ENCODE results near the gene HIP1R. TPM values are rescaled to one million over a fixed set of nuclear protein-coding genes. Genes with fewer than 3 reads are reported as not detected.

The HIP1R gene, protein sequence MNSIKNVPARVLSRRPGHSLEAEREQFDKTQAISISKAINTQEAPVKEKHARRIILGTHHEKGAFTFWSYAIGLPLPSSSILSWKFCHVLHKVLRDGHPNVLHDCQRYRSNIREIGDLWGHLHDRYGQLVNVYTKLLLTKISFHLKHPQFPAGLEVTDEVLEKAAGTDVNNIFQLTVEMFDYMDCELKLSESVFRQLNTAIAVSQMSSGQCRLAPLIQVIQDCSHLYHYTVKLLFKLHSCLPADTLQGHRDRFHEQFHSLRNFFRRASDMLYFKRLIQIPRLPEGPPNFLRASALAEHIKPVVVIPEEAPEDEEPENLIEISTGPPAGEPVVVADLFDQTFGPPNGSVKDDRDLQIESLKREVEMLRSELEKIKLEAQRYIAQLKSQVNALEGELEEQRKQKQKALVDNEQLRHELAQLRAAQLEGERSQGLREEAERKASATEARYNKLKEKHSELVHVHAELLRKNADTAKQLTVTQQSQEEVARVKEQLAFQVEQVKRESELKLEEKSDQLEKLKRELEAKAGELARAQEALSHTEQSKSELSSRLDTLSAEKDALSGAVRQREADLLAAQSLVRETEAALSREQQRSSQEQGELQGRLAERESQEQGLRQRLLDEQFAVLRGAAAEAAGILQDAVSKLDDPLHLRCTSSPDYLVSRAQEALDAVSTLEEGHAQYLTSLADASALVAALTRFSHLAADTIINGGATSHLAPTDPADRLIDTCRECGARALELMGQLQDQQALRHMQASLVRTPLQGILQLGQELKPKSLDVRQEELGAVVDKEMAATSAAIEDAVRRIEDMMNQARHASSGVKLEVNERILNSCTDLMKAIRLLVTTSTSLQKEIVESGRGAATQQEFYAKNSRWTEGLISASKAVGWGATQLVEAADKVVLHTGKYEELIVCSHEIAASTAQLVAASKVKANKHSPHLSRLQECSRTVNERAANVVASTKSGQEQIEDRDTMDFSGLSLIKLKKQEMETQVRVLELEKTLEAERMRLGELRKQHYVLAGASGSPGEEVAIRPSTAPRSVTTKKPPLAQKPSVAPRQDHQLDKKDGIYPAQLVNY
- 61.1 and 68.8 TPM in 2 replicates for total RNA-seq
- long read RNA-seq, full-length matches to known transcripts, result 3 of 9 reads
- long read RNA-seq, partial matches to known transcripts, result 4 of 9 reads
- long read RNA-seq, other reads (novel, unspliced or antisense), result 2 of 9 reads

DNA sequence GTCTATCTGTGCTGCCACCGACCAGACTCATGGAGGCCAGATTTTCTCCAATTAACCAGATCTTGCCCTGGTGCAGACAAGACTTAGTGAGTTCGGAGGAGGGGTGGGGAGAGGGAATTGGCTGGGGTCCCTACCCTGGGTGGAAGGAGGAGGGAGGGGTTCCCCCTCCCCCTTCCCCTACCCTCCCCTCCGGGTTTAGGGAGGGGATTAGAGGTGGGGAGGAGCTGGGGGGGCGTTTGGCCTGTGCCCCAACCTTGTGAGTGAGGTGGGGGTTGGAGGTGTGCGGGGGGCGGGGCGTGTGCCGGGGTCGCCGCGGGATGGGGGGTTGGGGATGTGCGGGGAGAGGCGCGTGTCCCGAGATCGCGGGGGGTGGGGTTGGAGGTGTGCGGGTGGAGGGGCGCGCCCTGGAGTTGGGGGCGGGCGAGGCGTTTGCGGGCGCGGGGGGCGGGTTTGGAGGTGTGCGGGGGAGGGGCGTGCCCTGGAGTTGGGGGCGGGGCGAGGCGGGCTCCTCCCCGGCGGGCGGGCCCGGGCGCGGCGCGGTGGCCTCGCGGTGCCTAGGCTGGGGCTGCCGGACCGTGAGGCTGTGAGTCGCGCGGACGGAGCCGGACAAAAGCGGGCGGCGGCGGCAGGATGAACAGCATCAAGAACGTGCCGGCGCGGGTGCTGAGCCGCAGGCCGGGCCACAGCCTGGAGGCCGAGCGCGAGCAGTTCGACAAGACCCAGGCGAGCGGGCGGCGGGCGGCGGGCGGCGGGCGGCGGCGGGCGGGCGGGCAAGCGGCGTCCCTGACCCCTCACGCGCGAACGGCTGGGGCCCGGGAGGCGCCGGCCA, at the start of gene HIP1R:
TSS of gene HIP1R (plus strand) at position 537 of the 829 bp plus-strand sequence. CDS start at position 631, 94 bp downstream.
- Mint-ChIP-seq H3K9me3 (ENCODE audit: low read depth) (no peaks in the 10 kb centered on the region), H3K4me1 (ENCODE audit: low read depth) (peaks cover 31% of the 10 kb centered on the region), H3K36me3 (ENCODE audit: insufficient read depth) (no peaks in the 10 kb centered on the region), H3K27ac (peak within 1 kb of the TSS; percentile 93), H3K27me3 (no peaks in the 10 kb centered on the region), H3K4me3 (ENCODE audit: low read depth) (peak within 1 kb of the TSS; percentile 83)
- TF ChIP-seq, protein P1, sequence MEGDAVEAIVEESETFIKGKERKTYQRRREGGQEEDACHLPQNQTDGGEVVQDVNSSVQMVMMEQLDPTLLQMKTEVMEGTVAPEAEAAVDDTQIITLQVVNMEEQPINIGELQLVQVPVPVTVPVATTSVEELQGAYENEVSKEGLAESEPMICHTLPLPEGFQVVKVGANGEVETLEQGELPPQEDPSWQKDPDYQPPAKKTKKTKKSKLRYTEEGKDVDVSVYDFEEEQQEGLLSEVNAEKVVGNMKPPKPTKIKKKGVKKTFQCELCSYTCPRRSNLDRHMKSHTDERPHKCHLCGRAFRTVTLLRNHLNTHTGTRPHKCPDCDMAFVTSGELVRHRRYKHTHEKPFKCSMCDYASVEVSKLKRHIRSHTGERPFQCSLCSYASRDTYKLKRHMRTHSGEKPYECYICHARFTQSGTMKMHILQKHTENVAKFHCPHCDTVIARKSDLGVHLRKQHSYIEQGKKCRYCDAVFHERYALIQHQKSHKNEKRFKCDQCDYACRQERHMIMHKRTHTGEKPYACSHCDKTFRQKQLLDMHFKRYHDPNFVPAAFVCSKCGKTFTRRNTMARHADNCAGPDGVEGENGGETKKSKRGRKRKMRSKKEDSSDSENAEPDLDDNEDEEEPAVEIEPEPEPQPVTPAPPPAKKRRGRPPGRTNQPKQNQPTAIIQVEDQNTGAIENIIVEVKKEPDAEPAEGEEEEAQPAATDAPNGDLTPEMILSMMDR (IDR thresholded peaks at IDR 0.05; ENCODE audit: unreplicated experiment), result no peak
- peak; percentile 36 for DNase-seq (ENCODE audit: low spot score, unreplicated experiment)

DNA sequence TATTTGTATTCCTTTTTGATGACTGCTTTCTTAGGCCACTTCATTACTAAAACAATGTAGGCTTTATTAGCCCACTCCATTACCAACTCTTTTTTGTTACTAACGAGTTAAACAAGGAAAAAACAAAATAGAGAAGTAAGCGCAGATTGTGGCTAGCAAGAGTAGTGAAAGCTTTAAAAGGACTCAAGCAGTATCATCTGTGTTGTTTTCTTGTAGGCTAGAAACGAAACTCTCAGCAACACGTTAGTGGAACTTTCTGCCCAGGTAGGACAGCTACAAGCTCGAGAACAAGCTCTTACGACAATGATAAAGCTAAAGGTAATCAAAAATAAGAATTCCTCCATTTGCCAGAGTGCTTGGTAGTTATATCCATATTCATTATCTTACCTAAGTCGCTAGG, 49.8 kb upstream of the HIP1R start:
- Mint-ChIP-seq H3K9me3 (ENCODE audit: low read depth) (no peaks in the 10 kb centered on the region), H3K27me3 (no peaks in the 10 kb centered on the region), H3K36me3 (ENCODE audit: insufficient read depth) (no peaks in the 10 kb centered on the region)

DNA sequence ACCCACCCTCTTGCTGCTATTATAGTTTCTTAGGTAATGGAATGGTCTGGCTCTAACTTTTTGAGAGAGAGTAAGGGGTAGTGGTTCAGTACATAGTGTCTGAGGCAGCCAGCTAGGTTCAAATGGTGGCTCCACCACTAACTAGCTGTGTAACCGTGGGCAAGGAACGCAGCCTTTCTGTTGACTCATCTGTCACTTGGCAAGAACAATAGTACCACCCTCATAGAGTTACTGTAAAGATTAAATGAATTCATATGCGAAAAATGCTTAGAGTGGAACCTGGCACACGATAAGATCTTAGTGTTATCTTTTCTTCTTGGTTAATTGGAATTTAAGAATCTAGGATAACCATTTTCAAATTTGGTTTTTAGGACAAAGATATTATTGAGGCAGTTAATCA, 46.9 kb upstream of the HIP1R start:
- H3K9me3 Mint-ChIP-seq (ENCODE audit: low read depth), result no peaks in the 10 kb centered on the region
- H3K4me3 Mint-ChIP-seq (ENCODE audit: low read depth), result no peak overlapping the region
- H3K36me3 Mint-ChIP-seq (ENCODE audit: insufficient read depth), result no peaks in the 10 kb centered on the region
- H3K27ac Mint-ChIP-seq, result no peak overlapping the region
- H3K27me3 Mint-ChIP-seq, result no peaks in the 10 kb centered on the region
- no peaks in the 10 kb centered on the region for H3K4me1 Mint-ChIP-seq (ENCODE audit: low read depth)
- no peak for DNase-seq (ENCODE audit: low spot score, unreplicated experiment)
- TF ChIP-seq, protein P1 (IDR thresholded peaks at IDR 0.05; ENCODE audit: unreplicated experiment), result no peak

More for the DNA sequence above, 49.8 kb upstream of the HIP1R start:
- H3K4me3 Mint-ChIP-seq (ENCODE audit: low read depth), result no peak overlapping the region
- H3K27ac Mint-ChIP-seq, result no peak overlapping the region
- no peaks in the 10 kb centered on the region for H3K4me1 Mint-ChIP-seq (ENCODE audit: low read depth)
- TF ChIP-seq, protein P1 (IDR thresholded peaks at IDR 0.05; ENCODE audit: unreplicated experiment), result no peak
- DNase-seq (ENCODE audit: low spot score, unreplicated experiment), result no peak

DNA sequence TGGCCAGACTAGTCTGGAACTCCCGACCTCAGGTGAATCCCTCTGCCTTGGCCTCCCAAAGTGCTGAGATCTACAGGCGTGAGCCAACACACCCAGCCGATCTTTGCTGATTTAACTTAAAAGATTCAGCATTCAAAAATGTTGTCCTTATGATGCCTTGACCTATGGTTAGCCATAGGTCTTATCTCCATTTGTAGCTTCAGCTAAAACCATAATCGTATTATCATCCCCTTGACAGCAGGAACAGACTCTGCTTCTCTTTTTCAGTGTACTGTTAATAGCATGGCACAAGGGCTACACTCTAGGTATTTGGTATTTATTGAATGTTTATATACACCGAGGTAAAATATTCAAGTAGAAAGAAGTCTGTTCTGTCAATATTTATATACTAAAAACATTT, 45.6 kb upstream of the HIP1R start:
- H3K4me1 Mint-ChIP-seq (ENCODE audit: low read depth), result no peaks in the 10 kb centered on the region
- TF ChIP-seq, protein P1 (IDR thresholded peaks at IDR 0.05; ENCODE audit: unreplicated experiment), result no peak
- no peak for DNase-seq (ENCODE audit: low spot score, unreplicated experiment)
- H3K27me3 Mint-ChIP-seq, result no peaks in the 10 kb centered on the region
- no peak overlapping the region for H3K27ac Mint-ChIP-seq
- no peak overlapping the region for H3K4me3 Mint-ChIP-seq (ENCODE audit: low read depth)
- no peaks in the 10 kb centered on the region for H3K9me3 Mint-ChIP-seq (ENCODE audit: low read depth)
- no peaks in the 10 kb centered on the region for H3K36me3 Mint-ChIP-seq (ENCODE audit: insufficient read depth)

All from progenitor cell of endocrine pancreas (in vitro differentiated cells).